Rectal smooth muscle tissue (tissue), 1 donor: ENCODE results near the gene SAP130.
A peak's percentile ranks its signal among the peaks of the same experiment; 100 is the strongest.

Experiments
- H3K27ac ChIP-seq: one replicate; pipeline ENCODE4 v1.7.0; 2013; ENCODE audit warnings: low read depth, low read length, inconsistent platforms
- H3K27me3 ChIP-seq: one replicate; pipeline ENCODE4 v1.7.0; 2013; ENCODE audit warnings: low read length; ENCODE audit not compliant: control insufficient read depth, insufficient read depth
- H3K36me3 ChIP-seq: one replicate; pipeline ENCODE4 v1.7.0; 2013; ENCODE audit warnings: low read length; ENCODE audit not compliant: control insufficient read depth, insufficient read depth
- H3K4me1 ChIP-seq: one replicate; pipeline ENCODE4 v1.7.0; 2013; ENCODE audit warnings: low read length; ENCODE audit not compliant: control insufficient read depth, insufficient read depth
- H3K4me3 ChIP-seq: one replicate; pipeline ENCODE4 v1.7.0; 2013; ENCODE audit warnings: low read length
- H3K9ac ChIP-seq: one replicate; pipeline ENCODE4 v1.7.0; 2013; ENCODE audit warnings: low read length

SAP130 gene

DNA sequence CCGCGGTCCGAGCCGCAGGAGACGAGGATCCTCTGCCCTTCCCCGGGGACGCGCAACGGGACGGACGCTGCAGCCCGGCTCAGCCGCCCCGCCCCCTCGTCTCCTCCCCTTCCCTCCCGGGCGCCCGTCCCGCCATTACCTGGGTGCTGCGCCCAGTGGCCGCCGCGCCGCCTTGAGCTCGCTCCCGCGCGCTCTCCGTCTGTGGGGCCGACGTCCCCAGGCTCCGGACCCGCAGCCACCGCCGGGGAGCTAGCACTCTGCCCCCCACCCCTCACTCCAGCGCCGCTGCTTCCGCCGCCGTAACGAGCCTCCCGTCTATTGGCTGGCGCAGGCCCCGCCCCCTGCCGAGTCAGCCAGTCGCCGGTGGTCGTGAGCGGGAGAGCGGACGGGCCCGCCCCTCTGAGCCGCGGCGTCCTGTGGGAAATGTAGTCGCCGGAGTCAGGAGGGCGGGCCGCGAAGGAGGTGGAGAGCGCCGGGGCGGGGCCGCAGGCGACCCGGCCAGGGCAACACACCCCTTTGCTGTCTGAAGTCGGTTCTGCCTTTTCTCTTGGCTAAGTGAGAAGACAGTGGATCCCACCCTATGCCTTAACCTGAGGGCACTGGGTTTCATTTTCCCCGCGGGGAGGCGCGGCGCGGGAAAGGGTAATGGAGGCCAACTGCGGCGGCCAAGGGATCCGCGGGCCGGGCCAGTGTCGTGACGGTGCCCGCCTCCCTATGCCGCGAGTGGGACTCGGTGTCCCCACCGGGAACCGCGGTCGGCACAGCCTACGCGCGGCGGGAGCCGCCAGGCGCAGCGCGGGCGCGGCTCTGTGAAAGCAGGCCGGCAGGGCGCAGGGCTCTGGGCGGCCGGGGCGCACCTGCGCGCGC, at the start of gene SAP130:
TSS of gene SAP130 (minus strand) at position 259 of the 867 bp plus-strand sequence. CDS start 1,767 bp downstream, outside the sequence.
- Histone ChIP-seq H3K36me3 (no peaks in the 10 kb centered on the region), H3K9ac (peak within 1 kb of the TSS; percentile 29), H3K27me3 (no peaks in the 10 kb centered on the region), H3K4me3 (peak within 1 kb of the TSS; percentile 86), H3K4me1 (peaks cover 10% of the 10 kb centered on the region), H3K27ac (peak within 1 kb of the TSS; percentile 90)

DNA sequence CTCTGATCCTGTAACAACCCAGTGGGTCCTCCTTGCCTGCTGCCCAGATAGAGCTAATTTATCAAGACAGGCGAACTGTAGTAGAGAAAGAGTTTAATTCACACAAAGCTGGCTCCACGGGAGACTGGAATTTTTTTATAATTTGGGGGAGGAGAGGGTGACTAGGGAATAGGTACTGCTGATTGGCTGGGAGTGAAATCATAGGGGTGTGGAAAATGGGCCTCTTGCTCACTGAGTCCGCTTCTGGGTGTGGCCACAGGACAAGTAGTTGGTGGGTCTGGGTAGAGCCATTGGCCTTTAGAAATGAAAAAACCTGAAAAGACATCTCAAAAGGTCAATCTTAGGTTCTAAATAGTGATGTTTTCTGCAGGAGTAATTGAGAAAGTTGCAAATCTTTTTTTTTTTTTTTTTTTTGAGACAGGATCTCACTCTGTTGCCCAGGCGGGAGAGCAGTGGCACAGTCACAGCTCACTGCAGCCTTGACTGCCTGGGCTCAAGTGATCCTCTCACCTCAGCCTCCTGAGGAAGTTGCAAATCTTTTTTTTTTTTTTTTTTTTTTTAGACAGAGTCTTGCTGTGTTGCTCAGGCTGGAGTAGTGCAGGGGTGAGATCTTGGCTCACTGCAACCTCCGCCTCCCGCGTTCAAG, 48.7 kb upstream of the SAP130 start:
- no peak overlapping the region for H3K4me3 ChIP-seq
- H3K36me3 ChIP-seq = no peaks in the 10 kb centered on the region
- no peaks in the 10 kb centered on the region for H3K4me1 ChIP-seq
- no peak overlapping the region for H3K27ac ChIP-seq
- H3K9ac ChIP-seq = no peak overlapping the region
- no peaks in the 10 kb centered on the region for H3K27me3 ChIP-seq

DNA sequence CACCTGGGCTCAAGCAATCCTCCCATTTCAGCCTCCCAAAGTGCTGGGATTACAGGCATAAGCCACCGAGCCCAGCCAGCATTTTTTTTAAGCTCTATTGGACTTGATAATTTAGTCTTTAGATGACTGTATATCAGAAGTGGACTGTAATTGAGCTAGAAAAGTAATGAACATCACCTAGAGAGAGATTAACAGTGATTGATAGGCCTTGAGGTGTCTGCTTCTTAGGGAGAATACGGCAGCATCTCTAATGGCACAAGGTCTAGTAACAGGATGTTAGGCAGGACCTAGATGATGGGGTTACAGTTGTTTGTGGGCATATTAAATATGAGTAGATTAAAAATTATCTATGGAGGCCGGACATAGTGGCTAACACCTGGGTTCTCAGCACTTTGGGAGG, 45.4 kb upstream of the SAP130 start:
- H3K27ac ChIP-seq = no peak overlapping the region
- no peak overlapping the region for H3K4me3 ChIP-seq
- no peak overlapping the region for H3K9ac ChIP-seq
- no peaks in the 10 kb centered on the region for H3K4me1 ChIP-seq
- no peaks in the 10 kb centered on the region for H3K27me3 ChIP-seq
- H3K36me3 ChIP-seq = no peaks in the 10 kb centered on the region

DNA sequence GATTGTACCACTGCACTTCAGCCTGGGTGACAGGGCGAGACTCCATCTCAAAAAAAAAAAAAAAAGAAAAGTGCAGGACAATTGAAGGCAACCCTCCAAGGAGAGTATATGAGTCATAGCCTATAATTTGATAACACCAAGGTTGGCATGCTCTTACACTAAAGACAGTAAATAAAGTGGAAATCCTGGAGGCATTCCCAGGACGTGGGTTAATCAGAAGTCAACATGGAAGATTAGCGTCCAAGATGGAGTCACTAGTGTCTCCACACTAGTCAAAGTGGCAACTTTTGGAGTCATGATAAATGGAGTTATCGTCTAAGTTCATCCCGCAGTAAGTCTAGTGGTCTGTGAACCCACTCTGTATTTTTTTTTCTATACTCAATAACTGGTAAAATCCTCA, 41.9 kb upstream of the SAP130 start:
- H3K27me3 ChIP-seq = no peaks in the 10 kb centered on the region
- no peak overlapping the region for H3K9ac ChIP-seq
- no peak overlapping the region for H3K4me3 ChIP-seq
- no peak overlapping the region for H3K27ac ChIP-seq
- no peaks in the 10 kb centered on the region for H3K36me3 ChIP-seq
- H3K4me1 ChIP-seq = no peaks in the 10 kb centered on the region

DNA sequence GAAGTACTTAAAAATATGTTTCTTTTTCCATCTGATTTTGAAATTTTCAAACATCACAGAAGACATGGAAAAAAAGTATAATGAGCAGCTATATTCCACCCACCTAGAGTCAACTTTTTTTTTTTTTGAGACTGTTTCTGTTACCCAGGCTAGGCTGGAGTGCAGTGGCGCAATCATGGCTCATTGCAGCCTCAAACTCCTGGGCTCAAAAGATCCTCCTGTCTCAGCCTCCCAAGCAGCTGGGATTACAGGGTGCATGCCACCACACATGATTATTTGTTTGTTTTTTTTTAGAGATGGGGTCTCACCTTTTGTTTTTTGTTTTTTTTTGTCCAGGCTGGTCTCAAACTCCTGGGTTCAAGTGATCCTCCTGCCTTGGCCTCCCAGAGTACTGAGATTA, 36.5 kb upstream of the SAP130 start:
- H3K27me3 ChIP-seq = no peaks in the 10 kb centered on the region

DNA sequence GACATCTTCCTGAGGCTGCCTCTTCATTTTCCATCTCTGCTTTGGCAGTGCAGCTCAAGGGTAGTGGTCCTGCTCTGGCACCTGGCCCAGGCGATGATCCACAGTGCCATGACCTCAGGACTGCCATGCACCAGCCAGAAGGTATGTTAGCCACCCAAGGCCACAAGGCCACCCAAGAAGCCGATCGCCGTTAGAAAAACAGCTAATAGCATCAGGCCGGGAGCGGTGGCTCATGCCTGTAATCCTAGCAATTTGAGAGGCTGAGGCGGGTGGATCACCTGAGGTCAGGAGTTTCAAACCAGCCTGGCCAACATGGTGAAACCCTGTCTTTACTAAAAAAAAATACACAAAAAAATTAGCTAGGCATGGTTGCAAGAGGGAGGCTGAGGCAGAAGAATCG, 34.7 kb upstream of the SAP130 start:
- no peaks in the 10 kb centered on the region for H3K4me1 ChIP-seq
- H3K9ac ChIP-seq = no peak overlapping the region
- no peak overlapping the region for H3K27ac ChIP-seq
- no peaks in the 10 kb centered on the region for H3K36me3 ChIP-seq
- no peaks in the 10 kb centered on the region for H3K27me3 ChIP-seq
- H3K4me3 ChIP-seq = no peak overlapping the region

More for the DNA sequence above, 36.5 kb upstream of the SAP130 start:
- Histone ChIP-seq H3K4me1 (no peaks in the 10 kb centered on the region), H3K9ac (no peak overlapping the region), H3K4me3 (no peak overlapping the region), H3K27ac (no peak overlapping the region), H3K36me3 (no peaks in the 10 kb centered on the region)

DNA sequence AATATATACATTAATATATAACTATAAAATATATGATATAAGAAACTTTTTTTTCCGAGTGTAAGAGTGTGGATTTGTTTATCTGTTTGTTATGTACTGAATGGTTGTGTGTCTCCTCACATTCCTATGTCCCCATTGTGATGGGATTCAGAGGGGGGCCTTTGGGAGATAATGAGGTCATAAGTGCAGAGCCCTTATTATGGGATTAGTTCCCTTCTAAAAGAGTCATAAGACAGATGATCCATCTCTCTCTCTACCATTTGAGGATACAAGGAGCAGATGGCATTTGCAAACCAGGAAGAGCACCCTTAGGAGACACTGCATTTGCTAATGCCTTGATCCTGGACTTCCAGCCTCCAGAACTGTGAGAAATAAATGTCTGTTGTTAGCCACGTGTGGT, 30.3 kb upstream of the SAP130 start:
- Histone ChIP-seq H3K27me3 (no peaks in the 10 kb centered on the region), H3K9ac (no peak overlapping the region), H3K4me1 (no peaks in the 10 kb centered on the region), H3K27ac (no peak overlapping the region), H3K36me3 (no peaks in the 10 kb centered on the region), H3K4me3 (no peak overlapping the region)

DNA sequence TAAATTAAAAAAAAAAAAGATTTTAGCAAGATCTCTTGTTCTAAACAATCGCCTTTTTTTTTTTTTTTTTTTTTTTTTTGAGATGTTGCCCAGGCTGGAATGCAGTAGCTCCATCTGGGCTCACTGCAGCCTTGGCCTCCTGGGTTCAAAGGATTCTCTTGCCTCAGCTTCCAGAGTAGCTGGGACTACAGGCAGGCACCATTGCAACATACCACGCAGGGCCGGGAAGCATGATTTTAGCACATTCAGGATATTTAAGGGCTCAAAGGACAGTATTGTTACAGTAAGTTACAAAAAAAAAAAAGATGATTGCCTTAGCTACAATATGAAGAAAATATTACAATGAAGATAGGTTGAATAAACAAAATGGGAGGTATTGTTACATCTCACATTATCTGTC, 29.5 kb upstream of the SAP130 start:
- Histone ChIP-seq H3K27ac (no peak overlapping the region), H3K36me3 (no peaks in the 10 kb centered on the region), H3K4me3 (no peak overlapping the region), H3K4me1 (no peaks in the 10 kb centered on the region), H3K9ac (no peak overlapping the region), H3K27me3 (no peaks in the 10 kb centered on the region)

DNA sequence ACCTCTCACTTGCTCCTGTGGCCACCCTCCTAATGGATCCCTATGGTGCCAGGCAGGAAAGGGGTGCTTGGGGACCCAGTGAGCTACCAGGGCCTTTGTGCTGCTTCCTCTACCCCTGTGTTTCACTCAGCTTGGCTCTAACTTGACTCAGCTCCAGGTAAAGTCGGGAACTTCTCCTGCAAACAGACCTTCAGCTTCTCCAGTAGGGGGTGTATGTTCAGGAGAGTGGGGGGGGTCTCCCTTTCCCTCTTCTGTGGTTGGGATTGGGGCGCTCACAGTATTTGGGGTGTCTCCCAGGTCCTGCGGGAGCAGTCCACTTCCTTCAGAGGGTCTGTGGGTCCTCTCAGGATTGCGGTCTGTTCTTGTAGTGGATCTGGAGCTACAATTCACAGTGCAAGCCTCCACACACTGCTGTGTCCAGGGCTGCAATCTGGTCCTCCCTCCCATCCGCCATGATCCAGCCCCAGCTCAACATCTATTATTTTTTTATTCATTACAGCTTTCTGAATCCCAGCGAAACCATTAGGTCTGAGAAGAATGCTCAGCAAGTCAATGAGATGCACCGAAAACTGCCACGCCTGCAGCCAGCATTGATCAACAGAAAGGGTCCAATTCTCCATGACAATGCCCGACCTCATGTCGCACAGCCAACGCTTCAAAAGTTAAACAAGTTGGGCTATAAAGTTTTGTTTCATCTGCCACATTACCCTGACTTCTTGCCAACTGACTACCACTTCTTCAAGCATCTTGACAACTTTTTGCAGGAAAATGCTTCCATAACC, 26.4 kb upstream of the SAP130 start:
- H3K9ac ChIP-seq = no peak overlapping the region
- H3K36me3 ChIP-seq = no peaks in the 10 kb centered on the region
- no peaks in the 10 kb centered on the region for H3K27me3 ChIP-seq
- H3K4me3 ChIP-seq = no peak overlapping the region
- no peaks in the 10 kb centered on the region for H3K4me1 ChIP-seq
- no peak overlapping the region for H3K27ac ChIP-seq

DNA sequence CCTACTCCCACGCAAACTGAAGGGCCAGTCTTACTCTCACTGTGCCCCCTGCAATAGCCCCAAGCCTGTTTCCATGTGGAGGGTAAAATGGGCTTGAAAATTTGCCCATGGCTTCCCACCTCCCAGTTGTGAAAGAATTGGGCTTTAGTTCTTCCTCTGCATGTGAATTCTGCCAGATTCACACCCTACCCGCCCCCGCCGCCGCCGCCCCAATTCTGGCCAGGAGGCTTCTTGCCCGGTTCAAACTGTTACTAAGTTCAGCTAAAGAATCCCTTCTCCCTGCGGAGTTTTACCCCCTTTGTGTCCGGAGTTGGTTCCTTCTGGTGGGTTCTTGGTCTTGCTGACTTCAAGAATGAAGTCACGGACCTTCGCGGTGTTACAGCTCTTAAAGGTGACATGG, 25.5 kb upstream of the SAP130 start:
- no peaks in the 10 kb centered on the region for H3K27me3 ChIP-seq
- H3K9ac ChIP-seq = no peak overlapping the region
- H3K36me3 ChIP-seq = no peaks in the 10 kb centered on the region
- H3K4me3 ChIP-seq = no peak overlapping the region
- no peaks in the 10 kb centered on the region for H3K4me1 ChIP-seq
- H3K27ac ChIP-seq = no peak overlapping the region

DNA sequence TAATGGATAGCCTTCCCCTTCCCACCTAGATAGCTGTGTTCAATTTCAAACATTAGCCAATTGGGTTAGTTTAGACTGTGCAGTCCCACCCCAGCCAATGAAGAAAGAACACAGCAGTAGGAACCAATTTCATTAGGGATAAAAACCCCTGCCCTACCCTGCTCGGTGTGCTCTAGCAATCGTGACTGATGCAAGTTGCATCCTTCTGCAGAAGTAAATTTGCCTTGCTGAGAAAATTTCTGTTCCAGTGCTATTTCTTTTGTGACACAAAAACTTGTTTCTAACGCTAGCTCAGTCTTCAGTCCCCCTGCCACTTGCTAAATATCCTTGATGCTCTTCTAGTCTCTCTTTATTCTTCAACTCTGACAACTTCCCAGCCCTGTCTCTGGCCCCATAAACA, 15.2 kb upstream of the SAP130 start:
- Histone ChIP-seq H3K4me3 (no peak overlapping the region), H3K36me3 (no peaks in the 10 kb centered on the region), H3K9ac (no peak overlapping the region), H3K27ac (no peak overlapping the region), H3K4me1 (no peaks in the 10 kb centered on the region), H3K27me3 (no peaks in the 10 kb centered on the region)

DNA sequence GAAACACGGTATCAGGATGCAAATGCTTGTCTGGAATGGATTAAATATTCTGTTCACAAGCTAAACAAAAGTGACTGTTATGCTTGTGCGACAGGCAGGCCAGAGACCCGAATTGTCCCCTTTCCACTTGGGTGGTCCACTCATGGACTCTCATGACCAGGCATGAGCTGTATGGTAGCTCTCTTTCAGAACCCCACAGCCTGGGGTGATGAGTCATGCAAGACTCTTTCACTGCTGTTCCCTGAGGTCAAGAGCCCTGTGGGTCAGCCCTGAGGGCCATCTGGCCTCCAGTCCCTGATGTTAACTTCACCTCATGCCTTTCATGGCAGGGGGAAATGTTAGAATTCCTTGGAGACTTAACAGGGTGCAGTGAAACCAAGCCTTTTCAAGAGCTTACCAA, 13.7 kb upstream of the SAP130 start:
- Histone ChIP-seq H3K27ac (no peak overlapping the region), H3K4me3 (no peak overlapping the region), H3K27me3 (no peaks in the 10 kb centered on the region), H3K9ac (no peak overlapping the region), H3K4me1 (no peaks in the 10 kb centered on the region), H3K36me3 (no peaks in the 10 kb centered on the region)
